GM18909 (cell line): Measurements from ENCODE around the gene ATP2B2.

Experiments used
- ATAC-seq: cut with Tn5 transposase; IDR thresholded peaks from one replicate; pipeline ENCODE4 v1.9.1; 2021; ENCODE audit warnings: mild to moderate bottlenecking; ENCODE audit not compliant: unreplicated experiment, poor library complexity

ATP2B2 gene

GRCh38 chr3:10474275-10474646 lies 31.1 kb downstream of the ATP2B2 start:
- no peak for ATAC-seq

DNA sequence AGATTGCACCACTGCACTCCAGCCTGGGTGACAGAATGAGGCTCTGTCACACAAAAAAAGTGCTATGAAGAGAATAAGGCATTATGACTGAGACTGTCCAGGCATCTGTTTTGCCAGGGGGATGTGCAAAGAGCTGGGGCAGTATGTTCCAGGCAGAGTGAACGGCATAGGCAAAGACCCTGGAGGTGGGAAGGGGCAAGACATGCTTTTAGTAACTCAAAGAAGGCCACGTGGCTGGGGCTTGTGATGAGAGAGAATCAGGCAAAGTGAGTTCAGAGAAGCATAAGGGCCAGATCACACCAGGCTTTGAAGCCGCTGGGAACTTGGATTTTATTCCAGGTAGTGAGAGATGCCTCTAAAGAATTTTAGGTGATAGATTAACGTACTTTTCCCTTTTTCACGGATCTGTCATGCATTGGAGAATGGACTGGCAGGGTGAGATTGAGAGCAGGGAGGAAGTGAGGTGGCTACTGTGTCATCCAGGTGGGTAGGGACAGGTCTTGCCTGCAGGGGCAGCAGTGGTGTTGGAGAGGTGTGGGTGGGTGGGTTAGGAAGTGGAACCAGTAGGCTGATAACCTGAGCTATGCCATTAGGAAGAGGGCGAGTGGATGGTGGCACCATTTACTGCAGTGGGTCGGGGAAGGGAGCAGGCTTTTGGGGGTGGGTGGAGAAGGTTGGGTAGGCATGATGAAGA lies 31.7 kb downstream of the ATP2B2 start:
- no peak for ATAC-seq

- no peak for ATAC-seq
These were observed 32.4 kb downstream of the ATP2B2 start for GRCh38 chr3:10472877-10473440.

- no peak for ATAC-seq
These were observed 34.2 kb downstream of the ATP2B2 start for GRCh38 chr3:10471054-10471688.

GRCh38 chr3:10470120-10471053 lies 35.0 kb downstream of the ATP2B2 start:
- no peak for ATAC-seq

- no peak for ATAC-seq
These were observed 35.8 kb downstream of the ATP2B2 start for GRCh38 chr3:10469441-10470119.

DNA sequence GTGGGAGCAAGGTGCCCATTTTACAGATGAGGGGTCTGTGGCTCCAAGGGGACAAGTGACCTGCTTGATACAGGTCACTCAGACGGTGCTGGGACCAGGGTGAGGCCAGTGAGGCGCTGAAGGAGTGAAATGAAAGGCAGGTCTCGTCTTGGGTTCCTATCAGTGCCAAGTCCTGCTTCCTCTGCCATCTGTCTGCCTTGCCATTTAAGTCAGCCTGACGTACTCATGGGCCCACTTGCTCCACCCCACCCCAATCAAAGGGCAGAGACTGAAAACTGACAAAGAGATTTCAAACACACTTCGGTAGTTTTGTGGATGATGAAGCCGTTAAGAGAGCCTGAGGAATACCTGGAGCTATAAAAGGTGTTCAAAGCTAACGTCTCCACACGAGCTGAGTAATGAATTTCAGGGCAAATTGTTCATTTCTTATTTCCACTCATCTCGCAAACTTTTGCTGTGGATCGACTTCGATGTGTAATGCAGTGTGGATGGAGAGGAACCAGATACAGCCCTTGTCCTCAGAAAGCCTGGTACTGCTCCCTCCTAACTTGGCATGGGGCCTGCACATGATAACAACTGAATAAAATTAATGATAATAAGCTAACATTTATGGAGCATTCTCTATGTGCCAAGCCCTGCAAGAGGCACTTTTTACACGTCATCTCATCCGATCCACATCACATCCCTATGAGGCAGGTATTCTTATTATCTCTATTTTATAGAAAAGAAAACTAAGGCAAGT lies 36.6 kb downstream of the ATP2B2 start:
- ATAC-seq, result no peak

- ATAC-seq, result no peak
These were observed 37.3 kb downstream of the ATP2B2 start for GRCh38 chr3:10467904-10468612.

DNA sequence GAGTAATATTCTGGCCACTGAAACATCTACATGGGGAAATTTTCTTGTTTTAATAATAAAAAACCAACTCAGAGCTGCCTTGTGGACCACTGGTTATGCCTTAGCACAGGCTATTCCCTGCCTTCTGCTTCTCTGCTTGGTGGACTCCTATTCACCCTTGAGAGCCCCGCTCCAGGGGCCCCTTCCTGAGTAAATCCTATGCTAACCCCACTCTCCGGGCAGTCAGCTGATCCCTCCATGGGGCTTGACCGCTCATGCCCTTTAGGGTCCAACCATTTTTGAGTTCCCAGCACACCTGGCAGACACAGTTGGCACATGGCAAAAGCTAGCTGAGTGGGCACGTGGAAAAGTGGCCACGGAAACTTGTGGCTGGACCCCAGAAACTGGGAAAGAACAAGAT lies 38.2 kb downstream of the ATP2B2 start:
- no peak for ATAC-seq

DNA sequence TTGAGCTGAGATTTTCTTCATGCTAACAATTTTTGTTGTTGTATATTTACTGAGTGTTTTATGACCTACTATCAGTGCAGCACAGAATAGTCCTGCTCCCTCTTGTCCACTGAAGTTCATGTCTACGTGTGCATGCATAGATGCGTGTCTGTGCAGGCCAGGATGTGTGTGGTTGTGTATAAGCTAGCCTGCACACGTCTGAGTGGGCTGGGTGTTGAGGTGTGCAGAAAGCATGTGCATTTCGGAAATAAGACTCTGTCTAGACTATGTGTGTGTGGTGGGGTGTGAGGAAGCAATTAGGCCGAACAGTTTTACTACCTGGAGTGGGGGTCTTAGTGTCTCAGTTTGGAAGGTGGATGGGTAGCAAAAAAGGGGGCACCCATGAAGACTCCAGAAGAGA lies 39.2 kb downstream of the ATP2B2 start:
- ATAC-seq, result no peak

GRCh38 chr3:10465161-10465560 lies 40.2 kb downstream of the ATP2B2 start:
- no peak for ATAC-seq

DNA sequence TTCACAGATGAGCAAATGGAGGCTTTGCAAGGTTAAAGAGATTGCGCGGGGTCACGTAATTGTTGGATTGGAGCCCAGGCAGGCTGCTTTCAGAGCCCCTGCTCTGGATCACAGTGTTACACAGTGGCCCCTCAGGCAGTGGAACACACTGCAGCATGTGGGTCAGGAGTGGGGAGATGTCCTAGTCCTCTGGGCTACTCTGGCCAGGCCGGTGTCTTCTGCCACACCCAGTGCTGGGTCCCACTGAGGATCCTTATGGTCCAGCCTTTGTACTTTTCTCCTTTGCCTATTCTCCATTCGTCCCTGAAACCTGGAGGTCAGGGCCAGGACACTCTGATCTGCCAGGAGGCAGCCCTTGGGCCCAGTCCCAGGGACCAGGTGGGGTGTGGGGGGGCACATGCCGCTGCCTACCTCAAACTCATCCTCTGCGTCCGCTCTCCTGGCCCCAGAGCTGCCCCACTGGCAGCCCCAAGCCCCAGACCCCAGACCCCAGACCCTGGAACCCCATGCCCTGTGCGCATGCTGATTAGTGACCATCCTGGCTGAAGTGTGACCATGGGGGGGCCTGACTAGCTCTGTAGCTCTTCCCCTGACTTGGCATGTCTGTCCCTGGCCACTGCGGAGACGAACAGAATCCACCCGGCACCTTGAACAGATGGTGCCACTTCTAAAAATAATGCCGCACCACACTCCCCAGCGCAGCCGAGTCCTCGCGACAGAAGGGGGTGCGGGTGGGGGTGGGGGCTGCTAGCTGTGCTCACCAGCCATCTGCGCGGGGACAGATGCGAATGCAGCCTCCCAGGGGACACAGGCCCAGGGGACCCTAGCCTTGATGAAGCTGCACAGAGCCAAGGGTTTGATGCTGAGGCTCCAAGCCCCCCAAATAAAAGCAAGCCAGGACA lies 41.6 kb downstream of the ATP2B2 start:
- ATAC-seq, result no peak

DNA sequence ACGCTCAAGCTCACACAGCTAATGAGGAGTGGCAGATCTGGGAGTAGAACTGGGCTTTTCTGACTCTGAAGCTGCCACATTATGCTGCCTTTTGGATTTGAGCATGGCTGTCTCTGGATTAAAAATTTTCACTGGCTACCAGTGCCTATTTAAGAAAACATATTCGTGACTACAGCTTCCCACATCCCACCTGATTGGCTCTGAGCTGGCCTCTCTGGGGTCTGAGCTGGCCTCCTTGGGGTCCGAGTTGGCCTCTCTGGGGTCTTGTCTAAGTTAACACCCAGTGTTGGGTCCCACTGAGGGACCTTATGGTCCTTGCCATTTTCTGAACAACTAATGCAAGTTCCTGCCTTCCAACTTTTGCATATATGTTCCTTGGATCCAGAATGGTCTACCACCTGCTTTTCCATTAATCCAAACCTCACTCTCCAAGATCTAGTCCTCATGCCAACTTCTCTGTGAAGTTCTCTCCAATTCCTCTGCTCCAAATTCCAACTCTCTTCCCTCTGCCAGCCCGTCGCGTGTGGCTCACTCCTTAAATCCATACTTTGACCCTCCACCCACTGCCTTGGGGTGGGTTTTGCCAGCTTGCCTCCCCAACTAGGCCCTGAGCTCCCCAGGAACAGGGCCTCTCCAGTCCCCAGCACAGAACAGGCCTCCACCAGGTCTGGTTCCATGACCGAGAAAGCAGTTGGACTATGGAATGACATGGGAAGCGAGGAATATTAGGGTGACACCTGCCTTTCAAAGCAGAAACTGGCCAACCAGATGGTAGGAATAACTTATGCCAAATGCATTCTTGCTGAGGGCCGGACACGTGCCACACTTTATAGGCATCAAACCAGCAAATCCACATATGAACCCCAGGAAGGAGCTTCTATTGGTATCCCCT lies 42.5 kb downstream of the ATP2B2 start:
- no peak for ATAC-seq

GRCh38 chr3:10460951-10461545 lies 44.3 kb downstream of the ATP2B2 start:
- no peak for ATAC-seq

DNA sequence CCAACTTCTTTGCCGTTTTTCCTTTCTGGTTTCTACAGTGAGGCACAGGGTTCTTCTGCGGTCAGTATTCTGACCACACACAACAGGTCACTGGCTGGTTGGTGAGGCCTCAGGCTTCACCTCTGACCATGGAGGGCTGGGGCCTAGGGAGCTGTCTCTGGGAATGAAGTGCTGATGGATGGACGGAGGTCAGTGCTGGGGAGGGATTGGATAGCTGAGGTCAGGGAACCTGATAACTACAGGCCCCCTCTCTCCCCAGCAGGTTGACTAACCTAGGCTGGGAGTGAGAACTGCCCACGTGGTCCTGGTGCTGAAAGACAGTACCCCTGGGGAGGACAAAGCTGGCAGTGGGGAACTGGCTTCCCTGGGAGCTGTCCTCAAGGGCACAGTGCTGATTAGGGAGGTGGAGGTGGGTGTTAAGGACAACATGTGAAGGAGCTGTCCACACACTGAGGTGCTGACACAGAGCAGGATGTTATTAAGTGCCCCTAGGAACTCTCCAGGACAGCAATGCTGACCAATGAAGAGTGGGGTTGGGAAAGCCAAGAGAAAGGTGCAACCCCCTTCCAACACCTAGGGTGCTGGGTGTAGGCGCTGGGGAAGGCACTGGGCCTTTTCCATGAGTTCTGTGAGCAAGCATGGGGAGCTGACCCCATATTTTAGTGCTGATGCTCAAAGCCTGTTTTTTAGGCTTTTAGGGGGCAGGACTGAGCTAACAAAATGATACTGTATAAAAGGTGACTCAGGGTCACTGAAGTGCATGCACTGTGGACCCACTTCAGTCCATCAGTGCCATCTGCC lies 45.2 kb downstream of the ATP2B2 start:
- ATAC-seq, result no peak

DNA sequence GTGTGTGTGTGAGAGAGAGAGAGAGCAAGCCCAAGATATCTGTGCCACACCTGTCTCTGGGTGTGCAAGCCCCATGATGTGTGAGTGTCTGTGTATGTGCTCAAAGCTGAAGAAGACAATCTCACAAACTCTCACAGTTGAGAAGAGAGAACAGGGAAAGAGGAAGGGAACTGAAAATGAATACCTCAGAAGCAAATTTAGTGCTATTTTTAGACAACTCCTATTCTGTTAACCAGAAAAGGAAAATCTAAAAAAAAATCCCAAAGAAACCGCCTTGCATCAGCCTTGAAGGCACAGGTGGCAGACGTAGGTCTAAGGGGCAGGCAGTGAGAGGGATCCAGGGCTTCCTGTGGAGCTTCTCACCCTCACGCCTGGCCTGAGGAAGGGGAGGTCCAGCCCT lies 47.8 kb downstream of the ATP2B2 start:
- ATAC-seq, result no peak
